ENCODE measurements around the gene SYNGAP1. TPM values are rescaled to one million over a fixed set of nuclear protein-coding genes. Genes with fewer than 3 reads are reported as not detected.

SYNGAP1 gene
- total RNA-seq, 1 donor from 2014 or later: 6.5 TPM

- Histone ChIP-seq H3K36me3 (peaks cover 43% of the 10 kb centered on the region), H3K4me3 (peak overlapping the region; percentile 86), H3K27me3 (ENCODE audit: low read depth) (no peaks in the 10 kb centered on the region), H3K4me1 (peaks cover 67% of the 10 kb centered on the region), H3K9me3 (replicated peaks) (no peaks in the 10 kb centered on the region), H3K27ac (replicated peaks) (peak overlapping the region; percentile 97)
- intact Hi-C loops (cut with micrococcal nuclease): no loop called here
- DNase-seq: no peak
- no peak for TF ChIP-seq CTCF (IDR thresholded peaks at IDR 0.05; ENCODE audit: borderline replicate concordance)
These were observed 2.5 kb upstream of the SYNGAP1 start for GRCh38 chr6:33417128-33417902.

- intact Hi-C loops (cut with micrococcal nuclease): no loop called here
- Histone ChIP-seq H3K36me3 (peaks cover 35% of the 10 kb centered on the region), H3K9me3 (replicated peaks) (no peaks in the 10 kb centered on the region), H3K27me3 (ENCODE audit: low read depth) (no peaks in the 10 kb centered on the region), H3K4me1 (peaks cover 59% of the 10 kb centered on the region), H3K4me3 (peak within 1 kb of the TSS; percentile 86), H3K27ac (replicated peaks) (peak within 1 kb of the TSS; percentile 97)
- TF ChIP-seq CTCF (IDR thresholded peaks at IDR 0.05; ENCODE audit: borderline replicate concordance): peak; percentile 51
- DNase-seq: peak; percentile 99
These were observed 1.8 kb upstream of the SYNGAP1 start, which contains the start of gene CUTA for GRCh38 chr6:33417903-33418689. Gene CUTA, minus strand, starts transcription at chr6:33418107. Its CDS starts 107 bp downstream, at chr6:33418000.

- Histone ChIP-seq H3K4me3 (peak overlapping the region; percentile 86), H3K27ac (replicated peaks) (peak overlapping the region; percentile 97), H3K27me3 (ENCODE audit: low read depth) (no peaks in the 10 kb centered on the region), H3K9me3 (replicated peaks) (no peaks in the 10 kb centered on the region), H3K4me1 (peaks cover 55% of the 10 kb centered on the region), H3K36me3 (peaks cover 28% of the 10 kb centered on the region)
- no peak for DNase-seq
- no peak for TF ChIP-seq CTCF (IDR thresholded peaks at IDR 0.05; ENCODE audit: borderline replicate concordance)
- intact Hi-C loops (cut with micrococcal nuclease): no loop called here
These were observed 1.1 kb upstream of the SYNGAP1 start for GRCh38 chr6:33418690-33419291.

- TF ChIP-seq CTCF (IDR thresholded peaks at IDR 0.05; ENCODE audit: borderline replicate concordance): no peak
- peaks cover 58% of the 10 kb centered on the region for H3K4me1 ChIP-seq
- H3K27me3 ChIP-seq (ENCODE audit: low read depth): no peaks in the 10 kb centered on the region
- intact Hi-C loops (cut with micrococcal nuclease): no loop called here
- H3K36me3 ChIP-seq: peaks cover 9% of the 10 kb centered on the region
- H3K4me3 ChIP-seq: peak overlapping the region; percentile 52
- no peak for DNase-seq
- H3K9me3 ChIP-seq (replicated peaks): no peaks in the 10 kb centered on the region
- peak overlapping the region; percentile 97 for H3K27ac ChIP-seq (replicated peaks)
These were observed 852 bp downstream of the SYNGAP1 start for GRCh38 chr6:33420491-33421343.

- H3K4me3 ChIP-seq: no peak overlapping the region
- no peaks in the 10 kb centered on the region for H3K9me3 ChIP-seq (replicated peaks)
- intact Hi-C loops (cut with micrococcal nuclease): no loop called here
- DNase-seq: no peak
- peaks cover 58% of the 10 kb centered on the region for H3K4me1 ChIP-seq
- H3K27ac ChIP-seq (replicated peaks): no peak overlapping the region
- no peaks in the 10 kb centered on the region for H3K27me3 ChIP-seq (ENCODE audit: low read depth)
- peaks cover 3% of the 10 kb centered on the region for H3K36me3 ChIP-seq
- no peak for TF ChIP-seq CTCF (IDR thresholded peaks at IDR 0.05; ENCODE audit: borderline replicate concordance)
These were observed 1.4 kb downstream of the SYNGAP1 start for GRCh38 chr6:33421344-33421643.

All from left ventricle myocardium inferior (tissue), 1 donor.